ENCODE measurements around the gene GNAT2. TPM values are rescaled to one million over a fixed set of nuclear protein-coding genes. Genes with fewer than 3 reads are reported as not detected.

Gene GNAT2
- total RNA-seq, 1 experiment from 2014 or later = not detected

GRCh38 chr1:109617291-109617801 is 2.1 kb downstream of the GNAT2 start:
- Histone ChIP-seq H3K4me3 (ENCODE audit: low read depth, low read length) (no peak overlapping the region), H3K36me3 (ENCODE audit: control insufficient read depth, insufficient read depth, low read length) (no peaks in the 10 kb centered on the region), H3K27me3 (replicated peaks; ENCODE audit: control insufficient read depth, insufficient read depth, low read length) (no peaks in the 10 kb centered on the region), H3K4me1 (peaks cover 15% of the 10 kb centered on the region), H3K9me3 (no peaks in the 10 kb centered on the region)
- BruUV-seq (replicated peaks) = no TSS peak
- peak; percentile 26 to 37 for DNase-seq
- Mint-ChIP-seq H3K27ac (ENCODE audit: unreplicated experiment) (peak overlapping the region; percentile 80), H3K36me3 (ENCODE audit: insufficient read depth, unreplicated experiment) (peaks cover 22% of the 10 kb centered on the region), H3K4me1 (ENCODE audit: low read depth, unreplicated experiment) (peaks cover 16% of the 10 kb centered on the region), H3K4me3 (ENCODE audit: unreplicated experiment) (no peak overlapping the region), H3K9me3 (ENCODE audit: unreplicated experiment) (no peaks in the 10 kb centered on the region), H3K27me3 (ENCODE audit: insufficient read depth, unreplicated experiment) (no peaks in the 10 kb centered on the region)
- POLR2A ChIA-PET = interaction anchor here (1.2 kb wide), 1 partner anchor 69 kb away, joined by 4 read pairs; the partner anchor contains the start of gene GNAI3
- CTCF ChIA-PET = interaction anchor here (0.8 to 1.2 kb wide), 3 partner anchors 23 to 367 kb away, joined by 3 to 5 read pairs (median 3); partner anchors contain the start of gene AHCYL1
- intact Hi-C loops (cut with micrococcal nuclease; ENCODE audit: unreplicated experiment) = no loop called here
- TF ChIP-seq CTCF (IDR thresholded peaks at IDR 0.05; ENCODE audit: insufficient read depth in 1 of 2, low read depth in 1 of 2, low read length in 1 of 2, severe bottlenecking in 1 of 2, unreplicated experiment in 1 of 2) = no peak

- H3K36me3 Mint-ChIP-seq (ENCODE audit: insufficient read depth, unreplicated experiment) = peaks cover 22% of the 10 kb centered on the region
- H3K27me3 Mint-ChIP-seq (ENCODE audit: insufficient read depth, unreplicated experiment) = no peaks in the 10 kb centered on the region
- intact Hi-C loops (cut with micrococcal nuclease; ENCODE audit: unreplicated experiment) = no loop called here
- ChIA-PET CTCF (interaction anchor here (0.8 to 1.2 kb wide), 3 partner anchors 24 to 368 kb away, joined by 3 to 5 read pairs (median 3); partner anchors contain the start of gene AHCYL1), POLR2A (interaction anchor here (1.2 kb wide), 1 partner anchor 68 kb away, joined by 4 read pairs; the partner anchor contains the start of gene GNAI3)
- H3K27me3 ChIP-seq (replicated peaks; ENCODE audit: control insufficient read depth, insufficient read depth, low read length) = no peaks in the 10 kb centered on the region
- H3K9me3 ChIP-seq = no peaks in the 10 kb centered on the region
- peak overlapping the region; percentile 80 for H3K27ac Mint-ChIP-seq (ENCODE audit: unreplicated experiment)
- H3K4me3 ChIP-seq (ENCODE audit: low read depth, low read length) = no peak overlapping the region
- H3K4me1 Mint-ChIP-seq (ENCODE audit: low read depth, unreplicated experiment) = peaks cover 16% of the 10 kb centered on the region
- BruUV-seq (replicated peaks) = no TSS peak
- H3K4me1 ChIP-seq = peaks cover 16% of the 10 kb centered on the region
- no peak overlapping the region for H3K4me3 Mint-ChIP-seq (ENCODE audit: unreplicated experiment)
- no peaks in the 10 kb centered on the region for H3K9me3 Mint-ChIP-seq (ENCODE audit: unreplicated experiment)
- TF ChIP-seq CTCF (IDR thresholded peaks at IDR 0.05; ENCODE audit: insufficient read depth in 1 of 2, low read depth in 1 of 2, low read length in 1 of 2, severe bottlenecking in 1 of 2, unreplicated experiment in 1 of 2) = no peak
- no peaks in the 10 kb centered on the region for H3K36me3 ChIP-seq (ENCODE audit: control insufficient read depth, insufficient read depth, low read length)
- no peak for DNase-seq
Observed at GRCh38 chr1:109616391-109616790, 3.0 kb downstream of the GNAT2 start.

GRCh38 chr1:109615879-109616278 is 3.5 kb downstream of the GNAT2 start:
- Mint-ChIP-seq H3K4me3 (ENCODE audit: unreplicated experiment) (no peak overlapping the region), H3K27me3 (ENCODE audit: insufficient read depth, unreplicated experiment) (no peaks in the 10 kb centered on the region), H3K27ac (ENCODE audit: unreplicated experiment) (no peak overlapping the region), H3K9me3 (ENCODE audit: unreplicated experiment) (no peaks in the 10 kb centered on the region), H3K36me3 (ENCODE audit: insufficient read depth, unreplicated experiment) (peaks cover 20% of the 10 kb centered on the region), H3K4me1 (ENCODE audit: low read depth, unreplicated experiment) (peaks cover 16% of the 10 kb centered on the region)
- Histone ChIP-seq H3K27me3 (replicated peaks; ENCODE audit: control insufficient read depth, insufficient read depth, low read length) (no peaks in the 10 kb centered on the region), H3K4me1 (peaks cover 19% of the 10 kb centered on the region), H3K4me3 (ENCODE audit: low read depth, low read length) (no peak overlapping the region), H3K9me3 (no peaks in the 10 kb centered on the region), H3K36me3 (ENCODE audit: control insufficient read depth, insufficient read depth, low read length) (no peaks in the 10 kb centered on the region)
- DNase-seq = no peak
- POLR2A ChIA-PET = no interaction called here
- no TSS peak for BruUV-seq (replicated peaks)
- no peak for TF ChIP-seq CTCF (IDR thresholded peaks at IDR 0.05; ENCODE audit: insufficient read depth in 1 of 2, low read depth in 1 of 2, low read length in 1 of 2, severe bottlenecking in 1 of 2, unreplicated experiment in 1 of 2)
- intact Hi-C loops (cut with micrococcal nuclease; ENCODE audit: unreplicated experiment) = no loop called here
- CTCF ChIA-PET = no interaction called here
